Astrocyte of the hippocampus (primary cell): ENCODE data around the gene TSPAN33.

Experiments used
- DNase-seq: peaks from one replicate; pipeline ENCODE4 v3.0.0; 2011; ENCODE audit warnings: low read depth, low spot score

The TSPAN33 gene

GRCh38 chr7:129136887-129137642 lies 7.4 kb upstream of the TSPAN33 start:
- no peak for DNase-seq

- DNase-seq: no peak
Observed at GRCh38 chr7:129143724-129144094, 798 bp upstream of the TSPAN33 start.

- DNase-seq: no peak
Observed at GRCh38 chr7:129144834-129145668, 544 bp downstream of the TSPAN33 start.

- no peak for DNase-seq
Observed at GRCh38 chr7:129146237-129146979, 1.9 kb downstream of the TSPAN33 start.

- no peak for DNase-seq
Observed at GRCh38 chr7:129147731-129148130, 3.2 kb downstream of the TSPAN33 start.

- DNase-seq: no peak
Observed at GRCh38 chr7:129149511-129149910, 5.0 kb downstream of the TSPAN33 start.

GRCh38 chr7:129150199-129150996 lies 5.9 kb downstream of the TSPAN33 start:
- no peak for DNase-seq

GRCh38 chr7:129157651-129158050 lies 13.1 kb downstream of the TSPAN33 start:
- no peak for DNase-seq

GRCh38 chr7:129159539-129159938 lies 15.0 kb downstream of the TSPAN33 start:
- DNase-seq: peak; percentile 17

GRCh38 chr7:129160161-129160905 lies 15.8 kb downstream of the TSPAN33 start:
- DNase-seq: no peak

GRCh38 chr7:129161524-129162225 lies 17.2 kb downstream of the TSPAN33 start:
- no peak for DNase-seq

- no peak for DNase-seq
Observed at GRCh38 chr7:129162732-129163131, 18.2 kb downstream of the TSPAN33 start.

GRCh38 chr7:129163875-129164544 lies 19.5 kb downstream of the TSPAN33 start:
- DNase-seq: peak; percentile 74

GRCh38 chr7:129166745-129167144 lies 22.2 kb downstream of the TSPAN33 start:
- DNase-seq: no peak

GRCh38 chr7:129167817-129168216 lies 23.3 kb downstream of the TSPAN33 start:
- DNase-seq: no peak

- peak; percentile 32 for DNase-seq
Observed at GRCh38 chr7:129168231-129169021, 23.9 kb downstream of the TSPAN33 start.

- DNase-seq: peak; percentile 65
Observed at GRCh38 chr7:129169171-129169671, 24.7 kb downstream of the TSPAN33 start.

GRCh38 chr7:129169686-129170440 lies 25.4 kb downstream of the TSPAN33 start:
- DNase-seq: no peak
